PC-9 (cell line): ENCODE results near the gene DTNBP1. TPM values are rescaled to one million over a fixed set of nuclear protein-coding genes. Genes with fewer than 3 reads are reported as not detected.

ENCODE experiments used
- BruUV-seq: library from RNA; stranded (reverse); fragments of 400-500 nt; replicated peaks from 2 replicates; lab custom pipeline; 2021; lab: Mats Ljungman, UMichigan
- CTCF ChIA-PET: fragments of 300-600 bp; sonication (Branson Sonifier 250); formaldehyde crosslinking; loops from one replicate; lab custom pipeline; 2022; ENCODE audit warnings: antibody characterized with exemption; lab: Charles Lee
- POLR2A ChIA-PET: fragments of 300-600 bp; sonication (Branson Sonifier 250); formaldehyde crosslinking; loops from one replicate; lab custom pipeline; 2022; ENCODE audit warnings: antibody characterized with exemption; ENCODE audit not compliant: unreplicated experiment; lab: Charles Lee
- DNase-seq, 2 experiments: peaks; one replicate each; pipeline versions ENCODE4 v3.0.0 to v3.0.0-alpha.2; 2015 to 2022; ENCODE audit warnings: mixed read lengths in 1 of 2
- H2AFZ ChIP-seq: fragments of 200-600 bp; sonication (generic); 2 replicates; pipeline ENCODE4 v1.8.1; 2017; ENCODE audit warnings: antibody characterized with exemption
- H3F3A ChIP-seq: fragments of 200-600 bp; sonication (generic); 2 replicates; pipeline ENCODE4 v1.8.1; 2017; ENCODE audit warnings: antibody characterized with exemption, mild to moderate bottlenecking, low read depth; ENCODE audit not compliant: insufficient read depth
- H3K27ac ChIP-seq: fragments of 200-600 bp; sonication (generic); 2 replicates; pipeline ENCODE4 v1.6.1; 2016; ENCODE audit warnings: mixed run types
- H3K27me3 ChIP-seq: fragments of 200-600 bp; sonication (generic); 2 replicates; pipeline ENCODE4 v1.6.1; 2016; ENCODE audit warnings: low read depth, mixed run types; ENCODE audit not compliant: insufficient read depth
- H3K36me3 ChIP-seq: fragments of 200-600 bp; sonication (generic); 2 replicates; pipeline ENCODE4 v1.6.1; 2016; ENCODE audit warnings: low read depth, mixed run types
- H3K4me1 ChIP-seq: fragments of 200-600 bp; sonication (generic); replicated peaks from 2 replicates; pipeline ENCODE4 v1.6.1; 2016; ENCODE audit warnings: mixed run types; ENCODE audit not compliant: insufficient read depth
- H3K4me2 ChIP-seq: fragments of 200-600 bp; sonication (generic); 2 replicates; pipeline ENCODE4 v1.6.1; 2017; ENCODE audit warnings: mixed run types
- H3K4me3 ChIP-seq: fragments of 200-600 bp; sonication (generic); 2 replicates; pipeline ENCODE4 v1.6.1; 2016; ENCODE audit warnings: mixed run types
- H3K79me2 ChIP-seq: fragments of 200-600 bp; sonication (generic); 2 replicates; pipeline ENCODE4 v1.6.1; 2017; ENCODE audit warnings: low read depth, mixed run types
- H3K9me2 ChIP-seq: fragments of 200-600 bp; sonication (generic); 2 replicates; pipeline ENCODE4 v1.8.1; 2017; ENCODE audit warnings: mild to moderate bottlenecking; ENCODE audit not compliant: insufficient read depth
- H3K9me3 ChIP-seq: fragments of 200-600 bp; sonication (generic); 2 replicates; pipeline ENCODE4 v1.8.1; 2016; ENCODE audit warnings: low read depth; ENCODE audit not compliant: insufficient read depth
- H4K20me1 ChIP-seq: fragments of 200-600 bp; sonication (generic); 2 replicates; pipeline ENCODE4 v1.8.1; 2017; ENCODE audit not compliant: insufficient read depth
- CTCF ChIP-seq: fragments of 200-600 bp; sonication (generic); conservative IDR thresholded peaks from 2 replicates; pipeline ENCODE4 v1.6.1; 2017; ENCODE audit warnings: mixed run types, antibody characterized with exemption, mild to moderate bottlenecking, moderate library complexity
- EZH2 ChIP-seq: fragments of 200-600 bp; sonication (generic); IDR thresholded peaks from 2 replicates; pipeline ENCODE4 v1.8.0; 2017; ENCODE audit warnings: antibody characterized with exemption, low read depth
- intact Hi-C: fragments of 100-400 bp; cut with micrococcal nuclease; formaldehyde crosslinking; loops from one replicate; pipeline ENCODE4 v1.10.0; 2022; ENCODE audit not compliant: unreplicated experiment
- total RNA-seq: library from RNA; stranded (reverse); gene quantifications from 2 replicates; pipeline ENCODE4 v1.2.3, GENCODE V29; 2021

The DTNBP1 gene
- total RNA-seq, 1 experiment from 2014 or later, result 9.1 TPM

DNA sequence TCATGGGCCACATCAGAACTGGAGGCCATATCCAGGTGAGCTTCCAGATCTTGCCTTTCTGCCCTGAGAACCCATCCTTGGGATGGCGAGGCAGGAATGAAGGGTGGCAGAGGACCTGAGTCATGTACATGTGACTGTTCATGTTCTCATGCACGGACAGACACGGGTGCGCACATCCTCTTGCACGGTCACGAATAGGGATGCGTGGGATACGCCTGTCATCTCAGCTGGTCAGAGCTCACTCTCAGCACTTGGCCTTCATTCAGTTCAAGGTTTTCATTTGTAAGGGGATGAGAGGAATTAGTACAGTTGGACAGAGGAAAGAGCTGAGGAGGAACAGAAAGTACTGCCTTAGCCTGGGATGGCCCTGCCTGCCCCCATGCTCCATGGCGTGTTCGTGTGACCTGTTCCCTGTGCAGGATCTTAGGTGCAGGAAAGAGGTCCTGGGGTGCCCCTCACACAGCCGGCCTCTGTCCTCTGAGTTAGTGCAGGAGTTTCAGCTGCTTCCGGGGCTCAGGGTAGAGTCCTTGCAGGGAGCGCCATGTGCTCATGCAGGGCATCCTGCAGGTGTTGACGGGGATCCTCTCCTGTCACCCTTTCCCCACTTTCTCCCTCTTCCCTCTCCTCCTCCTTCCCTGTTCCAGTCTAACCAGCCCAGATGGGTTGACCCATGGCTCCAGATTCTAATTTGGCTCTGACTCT lies 173.4 kb downstream of the DTNBP1 start:
- Histone ChIP-seq H3K79me2 (peaks cover 10% of the 10 kb centered on the region), H3K9me3 (no peaks in the 10 kb centered on the region), H3K9me2 (no peaks in the 10 kb centered on the region), H3K4me3 (no peak overlapping the region), H3F3A (0 out of 2 replicates have a peak, but pooled peaks cover 4% of the 10 kb centered on the region), H3K4me1 (peaks cover 16% of the 10 kb centered on the region), H2AFZ (no peak overlapping the region), H3K4me2 (no peak overlapping the region), H3K27ac (no peak overlapping the region), H3K36me3 (no peaks in the 10 kb centered on the region), H3K27me3 (no peaks in the 10 kb centered on the region), H4K20me1 (peaks cover 5% of the 10 kb centered on the region; the same call in 1 of the 2 replicates)
- BruUV-seq, result no TSS peak
- TF ChIP-seq EZH2 (no peak), CTCF (no peak)
- POLR2A ChIA-PET, result interaction anchor here (0.6 kb wide), 1 partner anchor 648 kb away, joined by 5 read pairs; no protein-coding TSS in a partner anchor
- DNase-seq, result no peak
- CTCF ChIA-PET, result no interaction called here
- intact Hi-C loops, result no loop called here

DNA sequence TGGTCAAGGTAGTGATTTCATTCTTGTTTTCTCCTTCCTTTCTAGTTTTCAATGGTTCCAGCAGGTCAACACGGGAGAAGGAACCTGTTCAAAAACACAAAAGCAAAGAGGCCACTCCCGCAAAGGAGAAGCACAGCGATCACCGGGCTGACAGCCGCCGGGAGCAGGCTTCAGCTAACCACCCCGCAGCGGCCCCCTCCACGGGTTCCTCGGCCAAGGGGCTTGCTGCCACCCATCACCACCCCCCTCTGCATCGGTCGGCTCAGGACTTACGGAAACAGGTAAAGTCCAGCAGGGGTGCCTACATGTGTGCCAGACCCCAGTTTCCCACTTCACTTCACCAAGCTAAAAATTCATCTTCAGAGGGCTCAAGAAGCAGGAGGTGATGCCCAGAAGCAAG lies 175.6 kb downstream of the DTNBP1 start:
- no peak for DNase-seq
- Histone ChIP-seq H3K79me2 (peaks cover 32% of the 10 kb centered on the region), H2AFZ (no peak overlapping the region), H3K9me2 (no peaks in the 10 kb centered on the region; the same call in 1 of the 2 replicates), H3K4me2 (no peak overlapping the region), H3K36me3 (no peaks in the 10 kb centered on the region), H3K9me3 (no peaks in the 10 kb centered on the region), H3K27me3 (no peaks in the 10 kb centered on the region), H3K4me1 (peaks cover 16% of the 10 kb centered on the region), H4K20me1 (peaks cover 5% of the 10 kb centered on the region; the same call in 1 of the 2 replicates), H3K4me3 (no peak overlapping the region), H3K27ac (no peak overlapping the region), H3F3A (0 out of 2 replicates have a peak, but pooled peaks cover 4% of the 10 kb centered on the region)
- TF ChIP-seq EZH2 (no peak), CTCF (no peak)
- POLR2A ChIA-PET, result no interaction called here
- BruUV-seq, result no TSS peak
- CTCF ChIA-PET, result no interaction called here
- intact Hi-C loops, result no loop called here

DNA sequence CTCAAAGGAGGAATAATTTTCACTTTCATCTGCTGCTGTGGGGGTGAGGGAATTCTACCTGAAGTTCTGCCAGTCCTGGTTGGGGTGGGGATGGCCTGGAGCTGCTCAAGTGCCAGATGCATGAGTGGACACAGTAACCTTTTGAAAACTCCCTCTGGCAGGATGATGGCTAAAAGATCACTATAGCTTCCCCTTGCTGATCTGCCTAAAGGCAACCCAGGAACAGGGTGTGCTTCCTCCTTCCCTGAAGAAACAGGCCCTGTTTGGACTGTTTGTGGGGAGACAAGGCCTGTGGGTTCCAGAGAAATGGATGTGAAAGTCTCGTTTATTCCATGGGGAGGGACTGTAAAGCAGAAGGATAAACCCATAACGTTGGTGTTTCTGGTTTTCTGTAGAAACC lies 176.9 kb downstream of the DTNBP1 start:
- Histone ChIP-seq H3K4me1 (peaks cover 16% of the 10 kb centered on the region), H3K79me2 (peaks cover 37% of the 10 kb centered on the region), H3K27ac (no peak overlapping the region), H3K4me3 (no peak overlapping the region), H3K27me3 (no peaks in the 10 kb centered on the region), H3K9me2 (no peaks in the 10 kb centered on the region; the same call in 1 of the 2 replicates), H3K36me3 (no peaks in the 10 kb centered on the region), H3K4me2 (no peak overlapping the region; the same call in 1 of the 2 replicates), H3F3A (0 out of 2 replicates have a peak, but pooled peaks cover 4% of the 10 kb centered on the region), H4K20me1 (peaks cover 5% of the 10 kb centered on the region; the same call in 1 of the 2 replicates), H3K9me3 (no peaks in the 10 kb centered on the region), H2AFZ (no peak overlapping the region)
- ChIA-PET POLR2A (interaction anchor here (0.6 kb wide), 1 partner anchor 54 kb away, joined by 3 read pairs; no protein-coding TSS in a partner anchor), CTCF (interaction anchor here (0.7 kb wide), 1 partner anchor 9 kb away, joined by 4 read pairs; no protein-coding TSS in a partner anchor)
- intact Hi-C loops, result no loop called here
- no TSS peak for BruUV-seq
- TF ChIP-seq EZH2 (no peak), CTCF (no peak)
- DNase-seq, result peak; percentile 34 to 62
